Endothelial cell of umbilical vein (primary cell): ENCODE results near the gene CTSE. TPM values are rescaled to one million over a fixed set of nuclear protein-coding genes. Genes with fewer than 3 reads are reported as not detected.

ENCODE experiments used
- BruUV-seq: library from RNA; stranded (reverse); fragments of 400-500 nt; replicated peaks from 2 replicates; lab custom pipeline; 2021; lab: Mats Ljungman, UMichigan
- CTCF ChIA-PET: fragments of 300-600, 350-600 bp; sonication (Branson Sonifier 250); formaldehyde crosslinking; loops from one replicate; lab custom pipeline; 2021; ENCODE audit warnings: antibody characterized with exemption, inconsistent platforms; lab: Charles Lee
- POLR2A ChIA-PET: fragments of 300-600, 350-600 bp; sonication (Branson Sonifier 250); formaldehyde crosslinking; loops from one replicate; lab custom pipeline; 2021; ENCODE audit warnings: antibody characterized with exemption, inconsistent platforms; lab: Charles Lee
- DNase-seq: peaks from one replicate; pipeline ENCODE4 v3.0.0-alpha.2; 2011; ENCODE audit warnings: low read depth, low spot score
- FAIRE-seq: peaks from 2 replicates; lab custom pipeline; 2011; peaks lifted over from hg19 to GRCh38; lab: Jason Lieb, UNC
- H2AFZ ChIP-seq: 2 replicates; pipeline ENCODE4 v1.6.0; 2012; ENCODE audit warnings: low read depth, low read length, control low read depth, inconsistent platforms
- H3K27ac ChIP-seq: 2 replicates; pipeline ENCODE4 v1.5.1; 2011; ENCODE audit warnings: low read depth, mild to moderate bottlenecking, control low read depth, low read length, moderate library complexity; ENCODE audit not compliant: insufficient read depth
- H3K27me3 ChIP-seq, 2 experiments: 2 replicates each; pipeline versions ENCODE4 v1.6.0 to v1.6.1; 2011; ENCODE audit warnings: low read length in 2 of 2, mixed read lengths in 1 of 2; ENCODE audit not compliant: control insufficient read depth in 2 of 2, insufficient read depth in 2 of 2
- H3K36me3 ChIP-seq, 2 experiments: 2 replicates in 1 of 2; 3 replicates in 1 of 2; pipeline ENCODE4 v1.5.1; 2011; ENCODE audit warnings: low read length in 2 of 2, mild to moderate bottlenecking in 1 of 2, moderate library complexity in 1 of 2; ENCODE audit not compliant: control insufficient read depth in 2 of 2, insufficient read depth in 2 of 2; ENCODE audit errors: extremely low read depth in 1 of 2
- H3K4me1 ChIP-seq: 3 replicates; pipeline ENCODE4 v1.5.1; 2011; ENCODE audit warnings: mild to moderate bottlenecking, low read length; ENCODE audit not compliant: control insufficient read depth, insufficient read depth; ENCODE audit errors: extremely low read depth
- H3K4me2 ChIP-seq: 2 replicates; pipeline ENCODE4 v1.6.1; 2011; ENCODE audit warnings: low read length, control low read depth, mixed read lengths; ENCODE audit not compliant: insufficient read depth
- H3K4me3 ChIP-seq, 3 experiments: fragments of 200-600 bp in 1 of 3; sonication (generic), shearing (Covaris generic) in 1 of 3; replicated peaks in 1 of 3; 2 replicates each; pipeline ENCODE4 v1.5.1; 2011 to 2016; ENCODE audit warnings: control low read depth in 3 of 3, low read length in 3 of 3, mild to moderate bottlenecking in 2 of 3, inconsistent platforms in 1 of 3, low read depth in 1 of 3, moderate library complexity in 1 of 3; ENCODE audit not compliant: insufficient read depth in 1 of 3
- H3K79me2 ChIP-seq: 2 replicates; pipeline ENCODE4 v1.6.0; 2012; ENCODE audit warnings: low read length, inconsistent platforms; ENCODE audit not compliant: control insufficient read depth, insufficient read depth
- H3K9ac ChIP-seq: replicated peaks from 2 replicates; pipeline ENCODE3; 2011; ENCODE audit warnings: low read length, control low read depth; ENCODE audit not compliant: insufficient read depth; ENCODE audit errors: extremely low read depth
- H3K9me1 ChIP-seq: replicated peaks from 3 replicates; pipeline ENCODE4 v1.6.0; 2011; ENCODE audit warnings: mild to moderate bottlenecking, low read length; ENCODE audit not compliant: control insufficient read depth, insufficient read depth; ENCODE audit errors: extremely low read depth
- H3K9me3 ChIP-seq: replicated peaks from 2 replicates; pipeline ENCODE4 v1.5.1; 2012; ENCODE audit warnings: low read length, inconsistent platforms; ENCODE audit not compliant: control insufficient read depth, insufficient read depth
- H4K20me1 ChIP-seq: replicated peaks from 2 replicates; pipeline ENCODE3; 2011; ENCODE audit warnings: mild to moderate bottlenecking, low read length; ENCODE audit not compliant: control insufficient read depth, insufficient read depth; ENCODE audit errors: extremely low read depth
- CTCF ChIP-seq, 2 donors: IDR thresholded peaks; 1 replicate in 1 of 2; 2 replicates in 1 of 2; pipeline ENCODE4 v1.5.1; 2011; ENCODE audit warnings: low read length in 2 of 2, mild to moderate bottlenecking in 2 of 2, moderate library complexity in 2 of 2, control low read depth in 1 of 2, inconsistent platforms in 1 of 2, low read depth in 1 of 2; ENCODE audit not compliant: insufficient read depth in 1 of 2; ENCODE audit errors: extremely low read depth in 1 of 2
- EZH2 ChIP-seq: IDR thresholded peaks from 2 replicates; pipeline ENCODE4 v1.6.1; 2012; ENCODE audit warnings: borderline replicate concordance, low read depth, mild to moderate bottlenecking, moderate library complexity, low read length, inconsistent platforms; ENCODE audit not compliant: severe bottlenecking
- FOS ChIP-seq: IDR thresholded peaks from 2 replicates; pipeline ENCODE4 v1.6.1; 2011; ENCODE audit warnings: mild to moderate bottlenecking, low read length, moderate library complexity, borderline replicate concordance; ENCODE audit not compliant: insufficient read depth
- GATA2 ChIP-seq: IDR thresholded peaks from 2 replicates; pipeline ENCODE4 v1.7.0; 2011; ENCODE audit warnings: low read depth, mild to moderate bottlenecking, moderate library complexity, mixed read lengths, low read length; ENCODE audit not compliant: insufficient read length, insufficient read depth
- JUN ChIP-seq: IDR thresholded peaks from 2 replicates; pipeline ENCODE4 v1.6.1; 2011; ENCODE audit warnings: borderline replicate concordance, low read depth; ENCODE audit not compliant: insufficient read length, insufficient read depth
- MAX ChIP-seq: IDR thresholded peaks from 2 replicates; pipeline ENCODE4 v1.6.1; 2011; ENCODE audit not compliant: insufficient read depth, insufficient read length
- MYC ChIP-seq: IDR thresholded peaks from one replicate; pipeline ENCODE4 v1.6.1; 2011; ENCODE audit warnings: mild to moderate bottlenecking, low read depth, low read length
- POLR2A ChIP-seq: IDR thresholded peaks from 2 replicates; pipeline ENCODE4 v1.6.1; 2012; ENCODE audit warnings: low read depth, mild to moderate bottlenecking, control low read depth, low read length
- POLR2AphosphoS5 ChIP-seq: IDR thresholded peaks from 2 replicates; pipeline ENCODE4 v1.6.1; 2012; ENCODE audit warnings: low read depth, mild to moderate bottlenecking, control low read depth, low read length, moderate library complexity; ENCODE audit not compliant: insufficient read depth
- dilution Hi-C: fragments of 300-500 bp; cut with MboI; formaldehyde crosslinking; loops from one replicate; pipeline ENCODE4 v1.15.0; 2019; ENCODE audit warnings: low sequenced_read_pairs; ENCODE audit not compliant: extremely low pct_ligation_motif_present
- intact Hi-C: fragments of 100-400 bp; cut with micrococcal nuclease; formaldehyde crosslinking; loops from one replicate; pipeline ENCODE4 v1.10.0; 2022
- polyA plus RNA-seq, 4 experiments: library from polyadenylated mRNA; depleted of rRNA in 3 of 4; stranded (reverse) in 3 of 4; unstranded in 1 of 4; fragments of >200 nt; gene quantifications; 2 replicates each; pipeline versions ENCODE4 v1.2.1 to v1.2.3, GENCODE V29; 2011 to 2012; ENCODE audit warnings: missing spikeins in 1 of 4
- total RNA-seq: library from RNA; stranded (reverse); gene quantifications from 2 replicates; pipeline ENCODE4 v1.2.3, GENCODE V29; 2021

The CTSE gene
- total and polyA plus RNA-seq, 2 donors (not counting 3 experiments of a cell fraction or from before 2014, with no cell fraction given) = 0.17 TPM; not detected in 1

GRCh38 chr1:206003854-206004800 lies 19.6 kb downstream of the CTSE start:
- H3K9me3 ChIP-seq = no peaks in the 10 kb centered on the region
- CTCF ChIA-PET = interaction anchor here (1.4 to 1.5 kb wide), 2 partner anchors 20 to 27 kb away, joined by 5 read pairs; no protein-coding TSS in a partner anchor
- H4K20me1 ChIP-seq = no peaks in the 10 kb centered on the region
- no peaks in the 10 kb centered on the region for H3K9me1 ChIP-seq
- no peak for DNase-seq
- dilution Hi-C loops (no loop called here), intact Hi-C loops (no loop called here)
- no peaks in the 10 kb centered on the region for H3K79me2 ChIP-seq
- H3K4me1 ChIP-seq = peaks cover 2% of the 10 kb centered on the region
- no peaks in the 10 kb centered on the region for H3K36me3 ChIP-seq
- no peak overlapping the region for H2AFZ ChIP-seq
- H3K4me3 ChIP-seq = no peak overlapping the region
- no peaks in the 10 kb centered on the region for H3K27me3 ChIP-seq
- POLR2A ChIA-PET = no interaction called here
- no peak for TF ChIP-seq CTCF (IDR thresholded peaks at IDR 0.05; ENCODE audit: extremely low read depth in 1 of 2, insufficient read depth in 1 of 2, low read depth in 1 of 2, low read length in 2 of 2)
- TF ChIP-seq POLR2A = no peak
- no peak for TF ChIP-seq MAX
- no peak for TF ChIP-seq GATA2
- TF ChIP-seq POLR2AphosphoS5 = no peak
- no peak for TF ChIP-seq MYC
- no peak for TF ChIP-seq FOS
- no peak for TF ChIP-seq JUN
- no peak for TF ChIP-seq EZH2
- no TSS peak for BruUV-seq
- no peak overlapping the region for H3K9ac ChIP-seq
- no peak overlapping the region for H3K4me2 ChIP-seq
- no peak overlapping the region for H3K27ac ChIP-seq
- no peak for FAIRE-seq
